WTC11 (cell line): ENCODE results near the gene PCNX3. TPM values are rescaled to one million over a fixed set of nuclear protein-coding genes. Genes with fewer than 3 reads are reported as not detected.
A peak's percentile ranks its signal among the peaks of the same experiment; 100 is the strongest.

ENCODE experiments used
- CREB1 ChIP-seq: sonication (generic); formaldehyde crosslinking; IDR thresholded peaks from 2 replicates; pipeline ENCODE4 v1.8.0; 2023; ENCODE audit warnings: mild to moderate bottlenecking, missing genetic modification reagents
- EMX1 ChIP-seq: fragments of 250-450 bp; sonication (Bioruptor Pico); IDR thresholded peaks from 2 replicates; pipeline ENCODE4 v1.8.0; 2021; ENCODE audit warnings: mild to moderate bottlenecking
- GABPB1 ChIP-seq: sonication (generic); formaldehyde crosslinking; IDR thresholded peaks from 2 replicates; pipeline ENCODE4 v1.8.1; 2023; ENCODE audit warnings: mild to moderate bottlenecking, missing genetic modification reagents
- HMGA2 ChIP-seq: fragments of 250-450 bp; sonication (Bioruptor Pico); IDR thresholded peaks from 2 replicates; pipeline ENCODE4 v1.4.0; 2021; ENCODE audit warnings: mild to moderate bottlenecking, moderate library complexity
- JAZF1 ChIP-seq: fragments of 250-450 bp; sonication (Bioruptor Pico); IDR thresholded peaks from 2 replicates; pipeline ENCODE4 v1.9.0; 2021; ENCODE audit warnings: moderate library complexity, mild to moderate bottlenecking, inconsistent platforms
- MYBL2 ChIP-seq: sonication (generic); formaldehyde crosslinking; IDR thresholded peaks from 2 replicates; pipeline ENCODE4 v1.8.1; 2023; ENCODE audit warnings: mild to moderate bottlenecking, moderate library complexity, missing genetic modification reagents
- NFE2L1 ChIP-seq: sonication (generic); formaldehyde crosslinking; IDR thresholded peaks from 2 replicates; pipeline ENCODE4 v1.8.1; 2023; ENCODE audit warnings: missing genetic modification reagents
- NFYB ChIP-seq: sonication (generic); formaldehyde crosslinking; conservative IDR thresholded peaks from 2 replicates; pipeline ENCODE4 v1.8.0; 2022; ENCODE audit warnings: low read depth, missing genetic modification reagents
- SP1 ChIP-seq: sonication (generic); formaldehyde crosslinking; conservative IDR thresholded peaks from 2 replicates; pipeline ENCODE4 v1.8.1; 2022; ENCODE audit warnings: missing genetic modification reagents
- TCF7 ChIP-seq: sonication (generic); formaldehyde crosslinking; IDR thresholded peaks from 2 replicates; pipeline ENCODE4 v1.8.0; 2022; ENCODE audit warnings: mild to moderate bottlenecking, low read depth, missing genetic modification reagents, moderate library complexity
- TEAD1 ChIP-seq: sonication (generic); formaldehyde crosslinking; IDR thresholded peaks from 2 replicates; pipeline ENCODE4 v1.8.0; 2022; ENCODE audit warnings: mild to moderate bottlenecking, missing genetic modification reagents
- ZNF121 ChIP-seq: sonication (generic); formaldehyde crosslinking; IDR thresholded peaks from 2 replicates; pipeline ENCODE4 v1.8.0; 2023; ENCODE audit warnings: missing genetic modification reagents
- ZNF396 ChIP-seq: fragments of 250-450 bp; sonication (Bioruptor Pico); IDR thresholded peaks from 2 replicates; pipeline ENCODE4 v1.8.0; 2021; ENCODE audit warnings: mild to moderate bottlenecking, moderate library complexity, borderline replicate concordance
- ZNF423 ChIP-seq: fragments of 250-450 bp; sonication (Bioruptor Pico); IDR thresholded peaks from 2 replicates; pipeline ENCODE4 v2.1.2; 2022; ENCODE audit warnings: mild to moderate bottlenecking, moderate library complexity
- total RNA-seq: library from RNA; stranded (reverse); gene quantifications from 3 replicates; pipeline ENCODE4 v1.2.3, GENCODE V29; 2021
- TF ChIP-seq, protein P1 (sequence below): sonication (generic); formaldehyde crosslinking; IDR thresholded peaks from 2 replicates; pipeline ENCODE4 v1.8.1; 2022; ENCODE audit warnings: mild to moderate bottlenecking, missing genetic modification reagents, moderate library complexity, borderline replicate concordance
- TF ChIP-seq, protein P2 (sequence below): sonication (generic); formaldehyde crosslinking; IDR thresholded peaks from 2 replicates; pipeline ENCODE4 v1.8.0; 2022; ENCODE audit warnings: mild to moderate bottlenecking, missing genetic modification reagents
- TF ChIP-seq, protein P3 (sequence below): sonication (generic); formaldehyde crosslinking; IDR thresholded peaks from 2 replicates; pipeline ENCODE4 v1.8.0; 2022; ENCODE audit warnings: missing genetic modification reagents
- TF ChIP-seq, protein P4 (sequence below): sonication (generic); formaldehyde crosslinking; IDR thresholded peaks from 2 replicates; pipeline ENCODE4 v1.8.1; 2023; ENCODE audit warnings: mild to moderate bottlenecking, missing genetic modification reagents
- TF ChIP-seq, protein P5 (sequence below): sonication (generic); formaldehyde crosslinking; IDR thresholded peaks from 2 replicates; pipeline ENCODE4 v1.8.0; 2023; ENCODE audit warnings: mild to moderate bottlenecking, missing genetic modification reagents
- TF ChIP-seq, protein P6 (sequence below): fragments of 250-450 bp; sonication (Bioruptor Pico); IDR thresholded peaks from 2 replicates; pipeline ENCODE4 v1.9.0; 2021; ENCODE audit warnings: moderate library complexity, mild to moderate bottlenecking, inconsistent platforms, borderline replicate concordance
- TF ChIP-seq, protein P7 (sequence below): sonication (generic); formaldehyde crosslinking; IDR thresholded peaks from 2 replicates; pipeline ENCODE4 v1.8.1; 2023; ENCODE audit warnings: mild to moderate bottlenecking, missing genetic modification reagents, moderate library complexity
- TF ChIP-seq, protein P8 (sequence below): sonication (generic); formaldehyde crosslinking; IDR thresholded peaks from 2 replicates; pipeline ENCODE4 v1.8.1; 2023; ENCODE audit warnings: mild to moderate bottlenecking, moderate library complexity, missing genetic modification reagents
- TF ChIP-seq, protein P9 (sequence below): fragments of 200-600 bp; IDR thresholded peaks from 2 replicates; pipeline ENCODE4 v1.8.0; 2022; ENCODE audit warnings: antibody characterized with exemption

PCNX3 gene
- total RNA-seq, 1 experiment from 2014 or later = 51.6 TPM

DNA sequence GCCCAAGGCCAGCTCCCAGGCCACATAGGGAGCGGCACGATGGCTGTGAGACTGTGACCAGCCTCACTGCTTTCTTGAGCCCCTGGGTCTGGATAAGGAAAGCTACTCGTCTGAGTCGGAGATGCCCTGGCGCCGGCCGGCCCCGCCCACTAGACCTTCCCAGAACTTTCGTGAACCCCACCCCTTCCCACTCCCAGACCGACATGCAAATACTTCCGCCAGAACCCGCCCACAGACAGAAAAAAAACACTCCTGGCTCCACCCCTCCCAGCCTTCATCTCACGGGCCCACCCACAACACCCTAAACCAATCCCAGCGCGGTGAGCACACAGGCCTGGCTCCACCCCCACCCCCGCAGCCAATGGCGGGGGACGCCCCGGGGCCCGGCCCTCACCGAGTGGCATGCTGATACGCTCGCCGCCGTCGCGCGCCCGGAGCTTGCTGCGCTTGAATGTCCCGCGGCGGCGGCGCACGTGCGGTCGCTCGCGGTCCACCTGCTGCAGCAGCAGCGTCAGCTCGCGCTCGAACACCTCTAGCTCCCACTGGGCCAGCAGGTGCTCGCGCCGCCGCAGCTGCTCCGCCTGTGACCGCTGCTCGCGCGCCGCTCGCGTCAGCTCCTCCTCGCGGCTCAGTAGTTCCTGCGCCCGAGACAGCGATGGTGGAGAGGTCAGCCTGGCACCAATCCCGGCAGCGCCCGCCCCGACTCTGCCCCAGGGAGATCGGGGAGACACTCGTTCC lies 8.5 kb upstream of the PCNX3 start (continued):
- TF ChIP-seq ZNF396 (CRISPR knock-in tag) (no peak), CREB1 (CRISPR knock-in tag) (peak; percentile 98), SP1 (peak; percentile 97), ZNF423 (no peak), HMGA2 (CRISPR knock-in tag) (no peak), ZNF121 (CRISPR knock-in tag) (no peak), JAZF1 (CRISPR knock-in tag) (no peak), TCF7 (CRISPR knock-in tag) (peak; percentile 93; the same call in 1 of the 2 replicates), NFE2L1 (CRISPR knock-in tag) (peak; percentile 97), MYBL2 (CRISPR knock-in tag) (peak; percentile 99), TEAD1 (CRISPR knock-in tag) (peak; percentile 99), GABPB1 (CRISPR knock-in tag) (no peak), EMX1 (CRISPR knock-in tag) (no peak), NFYB (CRISPR knock-in tag) (peak; percentile 71)
- TF ChIP-seq, protein P1, sequence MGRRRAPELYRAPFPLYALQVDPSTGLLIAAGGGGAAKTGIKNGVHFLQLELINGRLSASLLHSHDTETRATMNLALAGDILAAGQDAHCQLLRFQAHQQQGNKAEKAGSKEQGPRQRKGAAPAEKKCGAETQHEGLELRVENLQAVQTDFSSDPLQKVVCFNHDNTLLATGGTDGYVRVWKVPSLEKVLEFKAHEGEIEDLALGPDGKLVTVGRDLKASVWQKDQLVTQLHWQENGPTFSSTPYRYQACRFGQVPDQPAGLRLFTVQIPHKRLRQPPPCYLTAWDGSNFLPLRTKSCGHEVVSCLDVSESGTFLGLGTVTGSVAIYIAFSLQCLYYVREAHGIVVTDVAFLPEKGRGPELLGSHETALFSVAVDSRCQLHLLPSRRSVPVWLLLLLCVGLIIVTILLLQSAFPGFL (CRISPR knock-in tag) = 0 out of 2 replicates have a peak, but pooled peaks have one; percentile 62
- TF ChIP-seq, protein P2, sequence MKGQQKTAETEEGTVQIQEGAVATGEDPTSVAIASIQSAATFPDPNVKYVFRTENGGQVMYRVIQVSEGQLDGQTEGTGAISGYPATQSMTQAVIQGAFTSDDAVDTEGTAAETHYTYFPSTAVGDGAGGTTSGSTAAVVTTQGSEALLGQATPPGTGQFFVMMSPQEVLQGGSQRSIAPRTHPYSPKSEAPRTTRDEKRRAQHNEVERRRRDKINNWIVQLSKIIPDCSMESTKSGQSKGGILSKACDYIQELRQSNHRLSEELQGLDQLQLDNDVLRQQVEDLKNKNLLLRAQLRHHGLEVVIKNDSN (CRISPR knock-in tag) = peak; percentile 88
- TF ChIP-seq, protein P3, sequence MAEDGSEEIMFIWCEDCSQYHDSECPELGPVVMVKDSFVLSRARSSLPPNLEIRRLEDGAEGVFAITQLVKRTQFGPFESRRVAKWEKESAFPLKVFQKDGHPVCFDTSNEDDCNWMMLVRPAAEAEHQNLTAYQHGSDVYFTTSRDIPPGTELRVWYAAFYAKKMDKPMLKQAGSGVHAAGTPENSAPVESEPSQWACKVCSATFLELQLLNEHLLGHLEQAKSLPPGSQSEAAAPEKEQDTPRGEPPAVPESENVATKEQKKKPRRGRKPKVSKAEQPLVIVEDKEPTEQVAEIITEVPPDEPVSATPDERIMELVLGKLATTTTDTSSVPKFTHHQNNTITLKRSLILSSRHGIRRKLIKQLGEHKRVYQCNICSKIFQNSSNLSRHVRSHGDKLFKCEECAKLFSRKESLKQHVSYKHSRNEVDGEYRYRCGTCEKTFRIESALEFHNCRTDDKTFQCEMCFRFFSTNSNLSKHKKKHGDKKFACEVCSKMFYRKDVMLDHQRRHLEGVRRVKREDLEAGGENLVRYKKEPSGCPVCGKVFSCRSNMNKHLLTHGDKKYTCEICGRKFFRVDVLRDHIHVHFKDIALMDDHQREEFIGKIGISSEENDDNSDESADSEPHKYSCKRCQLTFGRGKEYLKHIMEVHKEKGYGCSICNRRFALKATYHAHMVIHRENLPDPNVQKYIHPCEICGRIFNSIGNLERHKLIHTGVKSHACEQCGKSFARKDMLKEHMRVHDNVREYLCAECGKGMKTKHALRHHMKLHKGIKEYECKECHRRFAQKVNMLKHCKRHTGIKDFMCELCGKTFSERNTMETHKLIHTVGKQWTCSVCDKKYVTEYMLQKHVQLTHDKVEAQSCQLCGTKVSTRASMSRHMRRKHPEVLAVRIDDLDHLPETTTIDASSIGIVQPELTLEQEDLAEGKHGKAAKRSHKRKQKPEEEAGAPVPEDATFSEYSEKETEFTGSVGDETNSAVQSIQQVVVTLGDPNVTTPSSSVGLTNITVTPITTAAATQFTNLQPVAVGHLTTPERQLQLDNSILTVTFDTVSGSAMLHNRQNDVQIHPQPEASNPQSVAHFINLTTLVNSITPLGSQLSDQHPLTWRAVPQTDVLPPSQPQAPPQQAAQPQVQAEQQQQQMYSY (CRISPR knock-in tag) = peak; percentile 63; the same call in 1 of the 2 replicates
- TF ChIP-seq, protein P4, sequence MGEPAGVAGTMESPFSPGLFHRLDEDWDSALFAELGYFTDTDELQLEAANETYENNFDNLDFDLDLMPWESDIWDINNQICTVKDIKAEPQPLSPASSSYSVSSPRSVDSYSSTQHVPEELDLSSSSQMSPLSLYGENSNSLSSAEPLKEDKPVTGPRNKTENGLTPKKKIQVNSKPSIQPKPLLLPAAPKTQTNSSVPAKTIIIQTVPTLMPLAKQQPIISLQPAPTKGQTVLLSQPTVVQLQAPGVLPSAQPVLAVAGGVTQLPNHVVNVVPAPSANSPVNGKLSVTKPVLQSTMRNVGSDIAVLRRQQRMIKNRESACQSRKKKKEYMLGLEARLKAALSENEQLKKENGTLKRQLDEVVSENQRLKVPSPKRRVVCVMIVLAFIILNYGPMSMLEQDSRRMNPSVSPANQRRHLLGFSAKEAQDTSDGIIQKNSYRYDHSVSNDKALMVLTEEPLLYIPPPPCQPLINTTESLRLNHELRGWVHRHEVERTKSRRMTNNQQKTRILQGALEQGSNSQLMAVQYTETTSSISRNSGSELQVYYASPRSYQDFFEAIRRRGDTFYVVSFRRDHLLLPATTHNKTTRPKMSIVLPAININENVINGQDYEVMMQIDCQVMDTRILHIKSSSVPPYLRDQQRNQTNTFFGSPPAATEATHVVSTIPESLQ (CRISPR knock-in tag) = 0 out of 2 replicates have a peak, but pooled peaks have one; percentile 68
- TF ChIP-seq, protein P5, sequence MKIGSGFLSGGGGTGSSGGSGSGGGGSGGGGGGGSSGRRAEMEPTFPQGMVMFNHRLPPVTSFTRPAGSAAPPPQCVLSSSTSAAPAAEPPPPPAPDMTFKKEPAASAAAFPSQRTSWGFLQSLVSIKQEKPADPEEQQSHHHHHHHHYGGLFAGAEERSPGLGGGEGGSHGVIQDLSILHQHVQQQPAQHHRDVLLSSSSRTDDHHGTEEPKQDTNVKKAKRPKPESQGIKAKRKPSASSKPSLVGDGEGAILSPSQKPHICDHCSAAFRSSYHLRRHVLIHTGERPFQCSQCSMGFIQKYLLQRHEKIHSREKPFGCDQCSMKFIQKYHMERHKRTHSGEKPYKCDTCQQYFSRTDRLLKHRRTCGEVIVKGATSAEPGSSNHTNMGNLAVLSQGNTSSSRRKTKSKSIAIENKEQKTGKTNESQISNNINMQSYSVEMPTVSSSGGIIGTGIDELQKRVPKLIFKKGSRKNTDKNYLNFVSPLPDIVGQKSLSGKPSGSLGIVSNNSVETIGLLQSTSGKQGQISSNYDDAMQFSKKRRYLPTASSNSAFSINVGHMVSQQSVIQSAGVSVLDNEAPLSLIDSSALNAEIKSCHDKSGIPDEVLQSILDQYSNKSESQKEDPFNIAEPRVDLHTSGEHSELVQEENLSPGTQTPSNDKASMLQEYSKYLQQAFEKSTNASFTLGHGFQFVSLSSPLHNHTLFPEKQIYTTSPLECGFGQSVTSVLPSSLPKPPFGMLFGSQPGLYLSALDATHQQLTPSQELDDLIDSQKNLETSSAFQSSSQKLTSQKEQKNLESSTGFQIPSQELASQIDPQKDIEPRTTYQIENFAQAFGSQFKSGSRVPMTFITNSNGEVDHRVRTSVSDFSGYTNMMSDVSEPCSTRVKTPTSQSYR (CRISPR knock-in tag) = peak; percentile 95
- TF ChIP-seq, protein P6, sequence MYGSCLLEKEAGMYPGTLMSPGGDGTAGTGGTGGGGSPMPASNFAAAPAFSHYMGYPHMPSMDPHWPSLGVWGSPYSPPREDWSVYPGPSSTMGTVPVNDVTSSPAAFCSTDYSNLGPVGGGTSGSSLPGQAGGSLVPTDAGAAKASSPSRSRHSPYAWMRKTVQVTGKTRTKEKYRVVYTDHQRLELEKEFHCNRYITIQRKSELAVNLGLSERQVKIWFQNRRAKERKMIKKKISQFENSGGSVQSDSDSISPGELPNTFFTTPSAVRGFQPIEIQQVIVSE (CRISPR knock-in tag) = no peak
- TF ChIP-seq, protein P7, sequence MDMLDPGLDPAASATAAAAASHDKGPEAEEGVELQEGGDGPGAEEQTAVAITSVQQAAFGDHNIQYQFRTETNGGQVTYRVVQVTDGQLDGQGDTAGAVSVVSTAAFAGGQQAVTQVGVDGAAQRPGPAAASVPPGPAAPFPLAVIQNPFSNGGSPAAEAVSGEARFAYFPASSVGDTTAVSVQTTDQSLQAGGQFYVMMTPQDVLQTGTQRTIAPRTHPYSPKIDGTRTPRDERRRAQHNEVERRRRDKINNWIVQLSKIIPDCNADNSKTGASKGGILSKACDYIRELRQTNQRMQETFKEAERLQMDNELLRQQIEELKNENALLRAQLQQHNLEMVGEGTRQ (CRISPR knock-in tag) = peak; percentile 67
- TF ChIP-seq, protein P8, sequence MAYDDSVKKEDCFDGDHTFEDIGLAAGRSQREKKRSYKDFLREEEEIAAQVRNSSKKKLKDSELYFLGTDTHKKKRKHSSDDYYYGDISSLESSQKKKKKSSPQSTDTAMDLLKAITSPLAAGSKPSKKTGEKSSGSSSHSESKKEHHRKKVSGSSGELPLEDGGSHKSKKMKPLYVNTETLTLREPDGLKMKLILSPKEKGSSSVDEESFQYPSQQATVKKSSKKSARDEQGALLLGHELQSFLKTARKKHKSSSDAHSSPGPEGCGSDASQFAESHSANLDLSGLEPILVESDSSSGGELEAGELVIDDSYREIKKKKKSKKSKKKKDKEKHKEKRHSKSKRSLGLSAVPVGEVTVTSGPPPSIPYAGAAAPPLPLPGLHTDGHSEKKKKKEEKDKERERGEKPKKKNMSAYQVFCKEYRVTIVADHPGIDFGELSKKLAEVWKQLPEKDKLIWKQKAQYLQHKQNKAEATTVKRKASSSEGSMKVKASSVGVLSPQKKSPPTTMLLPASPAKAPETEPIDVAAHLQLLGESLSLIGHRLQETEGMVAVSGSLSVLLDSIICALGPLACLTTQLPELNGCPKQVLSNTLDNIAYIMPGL (CRISPR knock-in tag) = peak; percentile 86
- TF ChIP-seq, protein P9, sequence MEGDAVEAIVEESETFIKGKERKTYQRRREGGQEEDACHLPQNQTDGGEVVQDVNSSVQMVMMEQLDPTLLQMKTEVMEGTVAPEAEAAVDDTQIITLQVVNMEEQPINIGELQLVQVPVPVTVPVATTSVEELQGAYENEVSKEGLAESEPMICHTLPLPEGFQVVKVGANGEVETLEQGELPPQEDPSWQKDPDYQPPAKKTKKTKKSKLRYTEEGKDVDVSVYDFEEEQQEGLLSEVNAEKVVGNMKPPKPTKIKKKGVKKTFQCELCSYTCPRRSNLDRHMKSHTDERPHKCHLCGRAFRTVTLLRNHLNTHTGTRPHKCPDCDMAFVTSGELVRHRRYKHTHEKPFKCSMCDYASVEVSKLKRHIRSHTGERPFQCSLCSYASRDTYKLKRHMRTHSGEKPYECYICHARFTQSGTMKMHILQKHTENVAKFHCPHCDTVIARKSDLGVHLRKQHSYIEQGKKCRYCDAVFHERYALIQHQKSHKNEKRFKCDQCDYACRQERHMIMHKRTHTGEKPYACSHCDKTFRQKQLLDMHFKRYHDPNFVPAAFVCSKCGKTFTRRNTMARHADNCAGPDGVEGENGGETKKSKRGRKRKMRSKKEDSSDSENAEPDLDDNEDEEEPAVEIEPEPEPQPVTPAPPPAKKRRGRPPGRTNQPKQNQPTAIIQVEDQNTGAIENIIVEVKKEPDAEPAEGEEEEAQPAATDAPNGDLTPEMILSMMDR = no peak
